Transverse colon (tissue), 4 donors: ENCODE results near the gene GAB2. TPM values are rescaled to one million over a fixed set of nuclear protein-coding genes. Genes with fewer than 3 reads are reported as not detected.
"Not testable (repeated sequence)": the region's sequence is repeated elsewhere in the genome, so short reads cannot be mapped to it uniquely, and the experiment has no call there.

Source experiments
- DNase-seq: peaks from one replicate; pipeline ENCODE4 v3.0.0-alpha.2; 2019
- H3K27ac ChIP-seq, 4 donors: fragments of 200-600 bp; sonication (generic); 2 replicates each; pipeline ENCODE4 v1.5.1; 2016 to 2018; ENCODE audit warnings: inconsistent platforms in 4 of 4
- H3K27me3 ChIP-seq: fragments of 200-600 bp; sonication (generic); 2 replicates; pipeline ENCODE4 v1.5.1; 2017; ENCODE audit warnings: inconsistent platforms
- H3K36me3 ChIP-seq, 4 donors: fragments of 200-600 bp; sonication (generic); 2 replicates each; pipeline ENCODE4 v1.5.1; 2017 to 2019; ENCODE audit warnings: inconsistent platforms in 4 of 4
- H3K4me1 ChIP-seq, 4 donors: fragments of 200-600 bp; sonication (generic); 2 replicates each; pipeline ENCODE4 v1.5.1; 2017 to 2020; ENCODE audit warnings: inconsistent platforms in 4 of 4
- H3K4me3 ChIP-seq, 4 donors: fragments of 200-600 bp; sonication (generic); 1 replicate in 1 of 4; 2 replicates in 3 of 4; pipeline versions ENCODE4 v1.5.1 to v1.6.1; 2017 to 2019; ENCODE audit warnings: inconsistent platforms in 4 of 4
- H3K9me3 ChIP-seq, 2 donors: fragments of 200-600 bp; sonication (generic); 2 replicates each; pipeline ENCODE4 v1.5.1; 2017 to 2019; ENCODE audit warnings: inconsistent platforms in 2 of 2
- EP300 ChIP-seq: sonication (generic); formaldehyde crosslinking; IDR thresholded peaks from one replicate; pipeline ENCODE4 v1.6.1; 2017; ENCODE audit warnings: antibody characterized with exemption, low read depth
- POLR2A ChIP-seq: fragments of 450-650 bp; IDR thresholded peaks from one replicate; pipeline ENCODE4 v1.6.1; 2016; ENCODE audit warnings: antibody characterized with exemption, mild to moderate bottlenecking, moderate library complexity
- POLR2AphosphoS5 ChIP-seq, 3 donors: sonication (generic); formaldehyde crosslinking; IDR thresholded peaks; one replicate each; pipeline ENCODE4 v1.6.1; 2016; ENCODE audit warnings: antibody characterized with exemption in 3 of 3
- WGBS, 2 donors: methylation state at CpG; one replicate each; pipeline ENCODE4 v1.1.5; 2018; ENCODE audit warnings: low coverage in 1 of 2; 5-methylcytosine and 5-hydroxymethylcytosine counted together
- in situ Hi-C, 4 donors: fragments of 200-750 bp; cut with MboI; loops; one replicate each; pipeline versions ENCODE4 v1.15.0 to v1.15.1; 2017; ENCODE audit warnings: low sequenced_read_pairs in 3 of 4, low pct_ligation_motif_present in 1 of 4, low pct_unique_long_range_greater_than_20kb in 1 of 4
- intact Hi-C: fragments of 100-400 bp; cut with DNase I; formaldehyde crosslinking; loops from one replicate; pipeline ENCODE4 v1.15.1; 2023; ENCODE audit warnings: low total_unique reads
- total RNA-seq, 4 donors: library from RNA; depleted of rRNA; stranded (reverse); fragments of >200 nt; gene quantifications; one replicate each; pipeline ENCODE4 v1.1.0, GENCODE V29; 2016
- TF ChIP-seq, protein P1 (sequence below), 5 experiments: fragments of 200-600 bp in 3 of 5; fragments of 450-650 bp in 2 of 5; sonication (generic) in 3 of 5; IDR thresholded peaks; 1 replicate in 2 of 5; 2 replicates in 3 of 5; pipeline ENCODE4 v1.5.1; 2016 to 2017; ENCODE audit warnings: antibody characterized with exemption in 5 of 5, inconsistent platforms in 3 of 5, mild to moderate bottlenecking in 2 of 5, moderate library complexity in 1 of 5

The GAB2 gene
- total RNA-seq, 4 donors from 2014 or later, result 5.8 to 35.7 (median 22.9) TPM

DNA sequence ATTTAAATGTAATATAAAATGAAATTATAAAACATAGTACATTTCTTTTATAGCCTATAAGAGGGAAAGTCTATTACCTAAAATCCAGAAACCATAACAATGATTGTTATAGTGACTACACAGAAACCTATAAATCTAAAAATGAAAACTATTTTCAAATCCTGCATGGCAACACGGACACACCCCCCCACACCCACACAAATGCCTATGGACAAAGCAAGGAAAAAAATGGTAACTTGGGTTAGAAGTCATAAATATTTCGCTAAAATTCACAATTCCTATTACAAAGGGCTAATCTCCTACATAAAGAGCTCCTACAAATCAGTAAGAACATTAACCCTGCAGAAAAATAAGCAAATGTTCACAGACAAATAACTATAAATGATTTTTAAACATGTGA is 56.4 kb downstream of the GAB2 start:
- no peak for DNase-seq
- Histone ChIP-seq H3K27me3 (no peaks in the 10 kb centered on the region), H3K36me3 (no peaks in the 10 kb centered on the region), H3K4me3 (no peak overlapping the region), H3K27ac (no peak overlapping the region), H3K9me3 (no peaks in the 10 kb centered on the region), H3K4me1 (peaks cover 0 to 35% (median 3%) of the 10 kb centered on the region in 4 donors)
- in situ Hi-C loops, result no loop called here
- intact Hi-C loops, result no loop called here
- WGBS, 2 donors, result 59 to 67% methylated on average over 2 of the region's 2 CpGs
- no peak for TF ChIP-seq EP300
- TF ChIP-seq POLR2AphosphoS5 (IDR thresholded peaks at IDR 0.05), result no peak
- TF ChIP-seq POLR2A, result no peak
- TF ChIP-seq, protein P1, sequence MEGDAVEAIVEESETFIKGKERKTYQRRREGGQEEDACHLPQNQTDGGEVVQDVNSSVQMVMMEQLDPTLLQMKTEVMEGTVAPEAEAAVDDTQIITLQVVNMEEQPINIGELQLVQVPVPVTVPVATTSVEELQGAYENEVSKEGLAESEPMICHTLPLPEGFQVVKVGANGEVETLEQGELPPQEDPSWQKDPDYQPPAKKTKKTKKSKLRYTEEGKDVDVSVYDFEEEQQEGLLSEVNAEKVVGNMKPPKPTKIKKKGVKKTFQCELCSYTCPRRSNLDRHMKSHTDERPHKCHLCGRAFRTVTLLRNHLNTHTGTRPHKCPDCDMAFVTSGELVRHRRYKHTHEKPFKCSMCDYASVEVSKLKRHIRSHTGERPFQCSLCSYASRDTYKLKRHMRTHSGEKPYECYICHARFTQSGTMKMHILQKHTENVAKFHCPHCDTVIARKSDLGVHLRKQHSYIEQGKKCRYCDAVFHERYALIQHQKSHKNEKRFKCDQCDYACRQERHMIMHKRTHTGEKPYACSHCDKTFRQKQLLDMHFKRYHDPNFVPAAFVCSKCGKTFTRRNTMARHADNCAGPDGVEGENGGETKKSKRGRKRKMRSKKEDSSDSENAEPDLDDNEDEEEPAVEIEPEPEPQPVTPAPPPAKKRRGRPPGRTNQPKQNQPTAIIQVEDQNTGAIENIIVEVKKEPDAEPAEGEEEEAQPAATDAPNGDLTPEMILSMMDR (IDR thresholded peaks at IDR 0.05), result no peak

- WGBS, 2 donors, result 85 to 86% methylated on average over 2 to 3 of the region's 3 CpGs
- TF ChIP-seq, protein P1 (IDR thresholded peaks at IDR 0.05), result no peak
- no peak for TF ChIP-seq POLR2AphosphoS5 (IDR thresholded peaks at IDR 0.05)
- no peak for TF ChIP-seq EP300
- TF ChIP-seq POLR2A, result no peak
- Histone ChIP-seq H3K9me3 (no peaks in the 10 kb centered on the region), H3K4me3 (no peak overlapping the region), H3K4me1 (peaks cover 0 to 28% (median 1%) of the 10 kb centered on the region in 4 donors), H3K36me3 (no peaks in the 10 kb centered on the region), H3K27me3 (no peaks in the 10 kb centered on the region), H3K27ac (no peak overlapping the region)
- DNase-seq, result no peak
- in situ Hi-C loops, result no loop called here
- intact Hi-C loops, result no loop called here
These were observed 57.7 kb downstream of the GAB2 start for GRCh38 chr11:78359921-78360320.

DNA sequence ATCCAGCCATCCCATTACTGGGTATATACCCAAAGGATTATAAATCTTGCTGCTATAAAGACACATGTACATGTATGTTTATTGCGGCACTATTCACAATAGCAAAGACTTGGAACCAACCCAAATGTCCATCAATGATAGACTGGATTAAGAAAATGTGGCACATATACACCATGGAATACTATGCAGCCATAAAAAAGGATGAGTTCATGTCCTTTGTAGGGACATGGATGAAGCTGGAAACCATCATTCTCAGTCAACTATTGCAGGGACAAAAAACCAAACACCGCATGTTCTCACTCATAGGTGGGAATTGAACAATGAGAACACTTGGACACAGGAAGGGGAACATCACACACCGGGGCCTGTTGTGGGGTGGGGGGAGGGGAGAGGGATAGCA is 59.7 kb downstream of the GAB2 start:
- H3K36me3 ChIP-seq, DNase-seq, H3K27me3 ChIP-seq, intact Hi-C loops, H3K27ac ChIP-seq, in situ Hi-C loops, H3K4me3 ChIP-seq, H3K9me3 ChIP-seq: not testable (repeated sequence)
- WGBS, 2 donors, result 94% methylated on average over 2 of the region's 3 CpGs; no CpG with 5 or more reads in 1 of the 2 donors
- peaks cover 0 to 36% (median 3%) of the 10 kb centered on the region in 4 donors for H3K4me1 ChIP-seq

DNA sequence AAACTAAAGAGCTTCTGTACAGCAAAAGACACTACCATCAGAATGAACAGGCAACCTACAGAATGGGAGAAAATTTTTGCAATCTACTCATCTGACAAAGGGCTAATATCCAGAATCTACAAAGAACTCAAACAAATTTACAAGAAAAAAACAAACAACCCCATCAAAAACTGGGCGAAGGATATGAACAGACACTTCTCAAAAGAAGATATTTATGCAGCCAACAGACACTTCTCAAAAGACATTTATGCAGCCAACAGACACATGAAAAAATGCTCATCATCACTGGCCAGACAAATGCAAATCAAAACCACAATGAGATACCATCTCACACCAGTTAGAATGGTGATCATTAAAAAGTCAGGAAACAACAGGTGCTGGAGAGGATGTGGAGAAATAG is 60.2 kb downstream of the GAB2 start:
- H3K27ac ChIP-seq, H3K9me3 ChIP-seq, intact Hi-C loops, H3K27me3 ChIP-seq, DNase-seq, in situ Hi-C loops, H3K36me3 ChIP-seq, H3K4me3 ChIP-seq: not testable (repeated sequence)
- peaks cover 0 to 41% (median 3%) of the 10 kb centered on the region in 4 donors for H3K4me1 ChIP-seq
- WGBS, 2 donors, result 100% methylated on average over 1 of the region's 1 CpG

GRCh38 chr11:78355742-78356141 is 61.9 kb downstream of the GAB2 start:
- intact Hi-C loops, result not testable (repeated sequence)

GRCh38 chr11:78355309-78355705 is 62.3 kb downstream of the GAB2 start:
- no peak overlapping the region for H3K27ac ChIP-seq
- H3K4me1 ChIP-seq, result peaks cover 0 to 50% (median 16%) of the 10 kb centered on the region in 4 donors
- DNase-seq, result no peak
- in situ Hi-C loops, result no loop called here
- H3K4me3 ChIP-seq, result no peak overlapping the region
- WGBS, 2 donors, result 93 to 100% methylated on average over 3 to 6 of the region's 6 CpGs
- no peaks in the 10 kb centered on the region for H3K36me3 ChIP-seq
- no peak for TF ChIP-seq POLR2A
- TF ChIP-seq, protein P1 (IDR thresholded peaks at IDR 0.05), result no peak
- no peak for TF ChIP-seq EP300
- no peak for TF ChIP-seq POLR2AphosphoS5 (IDR thresholded peaks at IDR 0.05)
- no peaks in the 10 kb centered on the region for H3K9me3 ChIP-seq
- intact Hi-C loops, result no loop called here
- no peaks in the 10 kb centered on the region for H3K27me3 ChIP-seq

More at GRCh38 chr11:78355742-78356141, 61.9 kb downstream of the GAB2 start:
- H3K36me3 ChIP-seq, H3K27me3 ChIP-seq, H3K27ac ChIP-seq, DNase-seq, H3K4me3 ChIP-seq, H3K9me3 ChIP-seq, in situ Hi-C loops: not testable (repeated sequence)
- peaks cover 0 to 49% (median 13%) of the 10 kb centered on the region in 4 donors for H3K4me1 ChIP-seq
- 89% methylated on average over 3 of the region's 3 CpGs; no CpG with 5 or more reads in 1 of the 2 donors for WGBS, 2 donors
